H1 (cell line): ENCODE results near the gene STIM1.
"Not testable (repeated sequence)": the region's sequence is repeated elsewhere in the genome, so short reads cannot be mapped to it uniquely, and the experiment has no call there.

Experiments
- EGR1 ChIP-seq: IDR thresholded peaks from 2 replicates; pipeline ENCODE4 v1.6.1; 2011; ENCODE audit warnings: low read depth, low read length, borderline replicate concordance
- EP300 ChIP-seq, 2 experiments: IDR thresholded peaks; 1 replicate in 1 of 2; 2 replicates in 1 of 2; pipeline ENCODE4 v1.6.1; 2011 to 2012; ENCODE audit warnings: low read depth in 2 of 2, low read length in 2 of 2, mild to moderate bottlenecking in 2 of 2, borderline replicate concordance in 1 of 2, inconsistent platforms in 1 of 2, moderate library complexity in 1 of 2
- EZH2 ChIP-seq: fragments of 200-600 bp; sonication (generic); IDR thresholded peaks from 2 replicates; pipeline ENCODE4 v1.7.1; 2012; ENCODE audit warnings: low read depth, mild to moderate bottlenecking, moderate library complexity, low read length, inconsistent platforms; ENCODE audit not compliant: severe bottlenecking
- FOSL1 ChIP-seq: IDR thresholded peaks from 2 replicates; pipeline ENCODE4 v1.6.1; 2011; ENCODE audit warnings: mild to moderate bottlenecking, low read depth, low read length, moderate library complexity; ENCODE audit not compliant: insufficient read depth
- HDAC6 ChIP-seq: IDR thresholded peaks from one replicate; pipeline ENCODE4 v1.7.1; 2012; ENCODE audit warnings: low read depth, mild to moderate bottlenecking, inconsistent platforms, low read length, moderate library complexity
- JUN ChIP-seq: IDR thresholded peaks from 2 replicates; pipeline ENCODE4 v1.6.1; 2011; ENCODE audit warnings: low read depth, mild to moderate bottlenecking, improper control_type of control experiment, low read length
- NRF1 ChIP-seq: IDR thresholded peaks from 2 replicates; pipeline ENCODE4 v1.6.1; 2011; ENCODE audit warnings: mild to moderate bottlenecking, low read depth, low read length, improper control_type of control experiment
- POLR2AphosphoS5 ChIP-seq: IDR thresholded peaks from 2 replicates; pipeline ENCODE4 v1.6.1; 2011; ENCODE audit warnings: low read depth, low read length
- SUZ12 ChIP-seq: fragments of 200-600 bp; sonication (generic); IDR thresholded peaks from 2 replicates; pipeline ENCODE4 v1.6.1; 2012; ENCODE audit warnings: mild to moderate bottlenecking, inconsistent platforms, low read length, moderate library complexity, mixed read lengths
- TAF1 ChIP-seq: IDR thresholded peaks from 2 replicates; pipeline ENCODE4 v1.6.1; 2011; ENCODE audit warnings: mild to moderate bottlenecking, low read depth, low read length
- TEAD4 ChIP-seq: IDR thresholded peaks from 2 replicates; pipeline ENCODE4 v1.6.1; 2012; ENCODE audit warnings: low read depth, low read length, inconsistent platforms, mixed read lengths
- ZNF274 ChIP-seq: IDR thresholded peaks from 2 replicates; pipeline ENCODE4 v1.7.0; 2012; ENCODE audit warnings: low read length, borderline replicate concordance; ENCODE audit errors: extremely low read depth
- TF ChIP-seq, protein P1 (sequence below), 3 experiments: IDR thresholded peaks; 1 replicate in 2 of 3; 2 replicates in 1 of 3; pipeline versions ENCODE4 v1.5.1 to v1.6.1; 2011; ENCODE audit warnings: low read length in 3 of 3, mild to moderate bottlenecking in 3 of 3, inconsistent platforms in 2 of 3, low read depth in 1 of 3, moderate library complexity in 1 of 3; ENCODE audit not compliant: insufficient read depth in 1 of 3; ENCODE audit errors: control extremely low read depth in 1 of 3

DNA sequence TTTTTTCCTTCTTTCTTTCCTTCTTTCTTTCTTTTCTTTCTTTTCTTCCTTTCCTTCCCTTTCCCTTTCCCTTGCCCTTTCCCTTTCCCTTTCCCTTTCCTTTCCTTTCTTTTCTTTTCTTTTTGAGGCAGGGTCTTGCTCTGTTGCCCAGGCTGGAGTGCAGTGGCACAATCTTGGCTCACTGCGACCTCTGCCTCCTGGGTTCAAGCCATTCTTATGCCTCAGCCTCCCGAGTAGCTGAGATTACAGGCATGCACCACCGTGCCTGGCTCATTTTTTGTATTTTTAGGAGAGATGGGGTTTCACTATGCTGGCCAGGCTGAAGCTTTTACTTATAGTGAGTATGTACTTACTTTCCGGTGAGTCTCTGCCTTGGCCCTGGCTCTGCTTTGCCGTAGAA is 40.6 kb upstream of the STIM1 start:
- TF ChIP-seq POLR2AphosphoS5; ZNF274; JUN; SUZ12; EZH2; EP300 (IDR thresholded peaks at IDR 0.05; ENCODE audit: borderline replicate concordance in 1 of 2, low read depth in 2 of 2, low read length in 2 of 2); FOSL1; HDAC6; TAF1; EGR1; NRF1; TEAD4: not testable (repeated sequence)
- TF ChIP-seq, protein P1, sequence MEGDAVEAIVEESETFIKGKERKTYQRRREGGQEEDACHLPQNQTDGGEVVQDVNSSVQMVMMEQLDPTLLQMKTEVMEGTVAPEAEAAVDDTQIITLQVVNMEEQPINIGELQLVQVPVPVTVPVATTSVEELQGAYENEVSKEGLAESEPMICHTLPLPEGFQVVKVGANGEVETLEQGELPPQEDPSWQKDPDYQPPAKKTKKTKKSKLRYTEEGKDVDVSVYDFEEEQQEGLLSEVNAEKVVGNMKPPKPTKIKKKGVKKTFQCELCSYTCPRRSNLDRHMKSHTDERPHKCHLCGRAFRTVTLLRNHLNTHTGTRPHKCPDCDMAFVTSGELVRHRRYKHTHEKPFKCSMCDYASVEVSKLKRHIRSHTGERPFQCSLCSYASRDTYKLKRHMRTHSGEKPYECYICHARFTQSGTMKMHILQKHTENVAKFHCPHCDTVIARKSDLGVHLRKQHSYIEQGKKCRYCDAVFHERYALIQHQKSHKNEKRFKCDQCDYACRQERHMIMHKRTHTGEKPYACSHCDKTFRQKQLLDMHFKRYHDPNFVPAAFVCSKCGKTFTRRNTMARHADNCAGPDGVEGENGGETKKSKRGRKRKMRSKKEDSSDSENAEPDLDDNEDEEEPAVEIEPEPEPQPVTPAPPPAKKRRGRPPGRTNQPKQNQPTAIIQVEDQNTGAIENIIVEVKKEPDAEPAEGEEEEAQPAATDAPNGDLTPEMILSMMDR (IDR thresholded peaks at IDR 0.05; ENCODE audit: control extremely low read depth in 1 of 3, insufficient read depth in 1 of 3, low read depth in 1 of 3, low read length in 3 of 3), result not testable (repeated sequence)
